HCT116 (cell line): ENCODE data around the gene PTPRF. TPM values are rescaled to one million over a fixed set of nuclear protein-coding genes. Genes with fewer than 3 reads are reported as not detected.

Experiments used
- ATAC-seq: fragments of 200-7000 bp; cut with Tn5 transposase; 2 replicates; pipeline ENCODE4 v1.9.1; 2020; ENCODE audit warnings: mild to moderate bottlenecking, moderate library complexity
- BruUV-seq: library from RNA; stranded (reverse); fragments of 400-500 nt; replicated peaks from 2 replicates; lab custom pipeline; 2021; lab: Mats Ljungman, UMichigan
- CTCF ChIA-PET: fragments of 300-600 bp; sonication (Branson Sonifier 250); formaldehyde crosslinking; loops from one replicate; lab custom pipeline; 2021; ENCODE audit warnings: antibody characterized with exemption; lab: Charles Lee
- POLR2A ChIA-PET: fragments of 300-600, 350-600 bp; sonication (Branson Sonifier 250); formaldehyde crosslinking; loops from one replicate; lab custom pipeline; 2021; ENCODE audit warnings: antibody characterized with exemption; lab: Charles Lee
- RAD21 ChIA-PET, 2 experiments: fragments of 300-600 bp; sonication (Branson Sonifier 250); formaldehyde crosslinking; loops; one replicate each; lab custom pipeline; 2023; ENCODE audit warnings: low total read pairs in 2 of 2; ENCODE audit not compliant: uncharacterized antibody in 2 of 2, unreplicated experiment in 2 of 2, low non-redundant PET in 1 of 2; lab: Charles Lee
- DNase-seq: peaks from one replicate; pipeline ENCODE4 v3.0.0-alpha.2; 2010; ENCODE audit warnings: low read depth, low spot score
- H2AFZ ChIP-seq: fragments of 200-600 bp; shearing (Covaris generic), sonication (generic); 2 replicates; pipeline ENCODE4 v1.6.1; 2017; ENCODE audit warnings: low read depth, mixed run types, mixed read lengths, antibody characterized with exemption, low read length; ENCODE audit not compliant: poor library complexity, severe bottlenecking
- H3K27ac ChIP-seq: 2 replicates; pipeline ENCODE4 v1.5.1; 2012; ENCODE audit warnings: low read depth, low read length
- H3K27me3 ChIP-seq: fragments of 200-600 bp; sonication (generic); 2 replicates; pipeline ENCODE4 v1.6.1; 2016; ENCODE audit warnings: mixed run types, low read length, mixed read lengths; ENCODE audit not compliant: insufficient read depth
- H3K36me3 ChIP-seq, 2 experiments: fragments of 200-500 bp in 1 of 2; fragments of 200-600 bp in 1 of 2; sonication (Bioruptor generic) in 1 of 2; sonication (generic) in 1 of 2; 2 replicates each; pipeline versions ENCODE4 v1.5.1 to v1.6.1; 2014 to 2016; ENCODE audit warnings: low read length in 2 of 2, inconsistent platforms in 1 of 2, mixed read lengths in 1 of 2, mixed run types in 1 of 2; ENCODE audit not compliant: insufficient read depth in 2 of 2, control insufficient read depth in 1 of 2
- H3K4me1 ChIP-seq, 2 experiments: fragments of 200-600 bp in 1 of 2; sonication (generic) in 1 of 2; 2 replicates each; pipeline versions ENCODE4 v1.5.1 to v1.6.1; 2012 to 2017; ENCODE audit warnings: low read length in 2 of 2, inconsistent platforms in 1 of 2, mild to moderate bottlenecking in 1 of 2, mixed read lengths in 1 of 2, mixed run types in 1 of 2, moderate library complexity in 1 of 2; ENCODE audit not compliant: insufficient read depth in 2 of 2, control insufficient read depth in 1 of 2
- H3K4me2 ChIP-seq: fragments of 200-600 bp; sonication (generic); 2 replicates; pipeline ENCODE4 v1.6.1; 2017; ENCODE audit warnings: mixed run types, low read length, mixed read lengths
- H3K4me3 ChIP-seq, 2 experiments: fragments of 200-600 bp in 1 of 2; sonication (generic) in 1 of 2; replicated peaks in 1 of 2; 2 replicates each; pipeline ENCODE4 v1.5.1; 2011 to 2016; ENCODE audit warnings: low read length in 2 of 2, control low read depth in 1 of 2, low read depth in 1 of 2, mild to moderate bottlenecking in 1 of 2, mixed read lengths in 1 of 2, mixed run types in 1 of 2
- H3K79me2 ChIP-seq: fragments of 200-600 bp; sonication (generic); 2 replicates; pipeline ENCODE4 v1.6.1; 2017; ENCODE audit warnings: mild to moderate bottlenecking, mixed run types, low read length, moderate library complexity, mixed read lengths; ENCODE audit not compliant: insufficient read depth
- H3K9ac ChIP-seq: fragments of 200-600 bp; sonication (generic); 2 replicates; pipeline ENCODE4 v1.6.1; 2016; ENCODE audit warnings: low read length, mixed read lengths
- H3K9me2 ChIP-seq: fragments of 200-600 bp; sonication (generic), shearing (Covaris generic); 2 replicates; pipeline ENCODE4 v1.6.1; 2017; ENCODE audit warnings: mixed run types, mild to moderate bottlenecking, moderate library complexity; ENCODE audit not compliant: insufficient read depth
- H3K9me3 ChIP-seq, 2 experiments: fragments of 200-500 bp in 1 of 2; fragments of 200-600 bp in 1 of 2; sonication (Bioruptor generic) in 1 of 2; sonication (generic) in 1 of 2; 2 replicates each; pipeline ENCODE4 v1.6.1; 2014 to 2017; ENCODE audit warnings: low read length in 2 of 2, mixed read lengths in 2 of 2, inconsistent platforms in 1 of 2, low read depth in 1 of 2, mild to moderate bottlenecking in 1 of 2, mixed run types in 1 of 2, moderate library complexity in 1 of 2; ENCODE audit not compliant: control insufficient read depth in 1 of 2, insufficient read depth in 1 of 2
- H4K20me1 ChIP-seq: fragments of 200-600 bp; sonication (generic), shearing (Covaris generic); 2 replicates; pipeline ENCODE4 v1.6.1; 2017; ENCODE audit warnings: mixed run types, mild to moderate bottlenecking, moderate library complexity; ENCODE audit not compliant: insufficient read depth
- ATF3 ChIP-seq: IDR thresholded peaks from 2 replicates; pipeline ENCODE4 v1.6.1; 2012
- CBX3 ChIP-seq: IDR thresholded peaks from 2 replicates; pipeline ENCODE4 v1.6.1; 2012; ENCODE audit warnings: low read depth
- CEBPB ChIP-seq: IDR thresholded peaks from 2 replicates; pipeline ENCODE4 v1.6.1; 2012; ENCODE audit warnings: low read depth
- CTCF ChIP-seq, 3 experiments: fragments of 200-600 bp in 1 of 3; sonication (generic) in 1 of 3; IDR thresholded peaks in 2 of 3; conservative IDR thresholded peaks in 1 of 3; 2 replicates each; pipeline ENCODE4 v1.5.1; 2012 to 2017; ENCODE audit warnings: low read depth in 2 of 3, low read length in 2 of 3, antibody characterized with exemption in 1 of 3, borderline replicate concordance in 1 of 3, control low read depth in 1 of 3, mild to moderate bottlenecking in 1 of 3, mixed read lengths in 1 of 3, mixed run types in 1 of 3, moderate library complexity in 1 of 3; ENCODE audit not compliant: insufficient read depth in 1 of 3
- ELF1 ChIP-seq: IDR thresholded peaks from 2 replicates; pipeline ENCODE4 v1.6.1; 2012; ENCODE audit warnings: low read depth, borderline replicate concordance
- EZH2 ChIP-seq: fragments of 200-600 bp; sonication (generic); IDR thresholded peaks from 2 replicates; pipeline ENCODE4 v1.6.1; 2017; ENCODE audit warnings: antibody characterized with exemption, mixed run types
- EZH2phosphoT487 ChIP-seq: fragments of 200-600 bp; IDR thresholded peaks from 2 replicates; pipeline ENCODE4 v1.6.1; 2018; ENCODE audit warnings: antibody characterized with exemption, borderline replicate concordance
- FOSL1 ChIP-seq: IDR thresholded peaks from 2 replicates; pipeline ENCODE4 v1.6.1; 2012; ENCODE audit warnings: low read depth
- JUND ChIP-seq: IDR thresholded peaks from 2 replicates; pipeline ENCODE4 v1.6.1; 2012
- POLR2A ChIP-seq: IDR thresholded peaks from 2 replicates; pipeline ENCODE4 v1.7.0; 2011; ENCODE audit warnings: borderline replicate concordance; ENCODE audit not compliant: insufficient read depth, insufficient read length; ENCODE audit errors: extremely low read depth
- POLR2AphosphoS5 ChIP-seq: IDR thresholded peaks from 2 replicates; pipeline ENCODE4 v1.6.1; 2011; ENCODE audit warnings: mild to moderate bottlenecking, low read depth, low read length, moderate library complexity
- RAD21 ChIP-seq: IDR thresholded peaks from 2 replicates; pipeline ENCODE4 v1.6.1; 2012; ENCODE audit warnings: low read depth, mild to moderate bottlenecking
- SIN3A ChIP-seq: IDR thresholded peaks from 2 replicates; pipeline ENCODE4 v1.6.1; 2012; ENCODE audit warnings: low read depth
- SP1 ChIP-seq: IDR thresholded peaks from 2 replicates; pipeline ENCODE4 v1.6.1; 2012; ENCODE audit warnings: low read depth
- SRF ChIP-seq: IDR thresholded peaks from 2 replicates; pipeline ENCODE4 v1.6.1; 2012; ENCODE audit warnings: low read depth
- TCF7L2 ChIP-seq: IDR thresholded peaks from 2 replicates; pipeline ENCODE4 v1.7.0; 2011; ENCODE audit warnings: borderline replicate concordance, inconsistent platforms; ENCODE audit not compliant: insufficient read depth, insufficient read length; ENCODE audit errors: extremely low read depth
- YY1 ChIP-seq: IDR thresholded peaks from 2 replicates; pipeline ENCODE4 v1.6.1; 2011; ENCODE audit warnings: low read length, low read depth, moderate library complexity, mild to moderate bottlenecking; ENCODE audit not compliant: insufficient replicate concordance; ENCODE audit errors: extremely low read depth
- ZFX ChIP-seq: fragments of 450-650 bp; IDR thresholded peaks from 2 replicates; pipeline ENCODE4 v1.6.1; 2017
- ZNF274 ChIP-seq: fragments of 200-500 bp; sonication (Bioruptor generic); IDR thresholded peaks from 2 replicates; pipeline ENCODE4 v1.6.1; 2014; ENCODE audit warnings: mild to moderate bottlenecking, low read depth, low read length, inconsistent platforms
- intact Hi-C: fragments of 100-400 bp; cut with micrococcal nuclease; formaldehyde crosslinking; loops from 2 replicates; pipeline ENCODE4 v1.10.0; 2022
- total RNA-seq: library from RNA; stranded (reverse); gene quantifications from one replicate; pipeline ENCODE4 v1.2.1, GENCODE V29; 2021; ENCODE audit not compliant: unreplicated experiment
- TF ChIP-seq, protein P1 (sequence below): IDR thresholded peaks from 2 replicates; pipeline ENCODE4 v1.6.1; 2012

The PTPRF gene
- total RNA-seq, 1 experiment from 2014 or later, result 224 TPM

DNA sequence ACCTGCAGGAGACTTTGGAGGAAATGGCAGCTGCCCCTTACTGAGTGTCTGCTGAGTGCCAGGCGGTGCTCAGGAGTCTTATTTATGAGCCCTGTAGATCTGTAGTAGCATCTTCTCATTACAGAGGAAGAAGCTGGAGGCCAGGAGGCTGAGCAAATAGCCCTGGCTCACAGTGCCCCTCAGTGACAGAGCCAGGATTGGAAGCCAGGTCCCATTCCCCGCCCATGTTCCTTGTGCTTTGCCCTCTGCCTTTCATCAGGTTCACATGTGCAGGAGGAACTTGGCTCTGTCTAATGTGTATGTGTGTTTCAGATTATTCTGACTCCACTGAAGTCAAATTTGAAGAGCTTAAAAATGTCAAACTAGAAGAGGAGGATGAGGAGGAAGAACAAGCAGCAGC lies 140.5 kb downstream of the PTPRF start:
- Histone ChIP-seq H3K9me2 (no peaks in the 10 kb centered on the region), H3K9me3 (no peaks in the 10 kb centered on the region), H4K20me1 (no peaks in the 10 kb centered on the region), H2AFZ (no peak overlapping the region), H3K27me3 (no peaks in the 10 kb centered on the region), H3K4me1 (no peaks in the 10 kb centered on the region), H3K27ac (no peak overlapping the region), H3K9ac (no peak overlapping the region), H3K4me3 (no peak overlapping the region), H3K4me2 (no peak overlapping the region), H3K36me3 (peaks cover 39 to 66% of the 10 kb centered on the region in 2 experiments), H3K79me2 (no peaks in the 10 kb centered on the region)
- no peak for DNase-seq
- ChIA-PET RAD21 (no interaction called here), CTCF (no interaction called here), POLR2A (interaction anchor here (1.2 kb wide), 1 partner anchor 21 kb away, joined by 3 read pairs; the partner anchor contains the start of gene KDM4A)
- no peak for ATAC-seq
- TF ChIP-seq EZH2 (no peak), POLR2AphosphoS5 (no peak), POLR2A (no peak), CEBPB (no peak)
- no TSS peak for BruUV-seq
- intact Hi-C loops, result no loop called here

GRCh38 chr1:43671626-43672330 lies 141.1 kb downstream of the PTPRF start:
- Histone ChIP-seq H3K79me2 (no peaks in the 10 kb centered on the region), H3K27ac (no peak overlapping the region), H3K9me2 (no peaks in the 10 kb centered on the region), H3K4me1 (no peaks in the 10 kb centered on the region), H3K9me3 (no peaks in the 10 kb centered on the region), H3K36me3 (peaks cover 33 to 60% of the 10 kb centered on the region in 2 experiments), H3K4me2 (no peak overlapping the region), H3K27me3 (no peaks in the 10 kb centered on the region), H3K4me3 (no peak overlapping the region), H2AFZ (no peak overlapping the region), H4K20me1 (no peaks in the 10 kb centered on the region), H3K9ac (no peak overlapping the region)
- TF ChIP-seq JUND (no peak), RAD21 (no peak), SP1 (no peak), YY1 (no peak), SIN3A (no peak), SRF (no peak), CEBPB (no peak), ZNF274 (no peak), CBX3 (no peak), POLR2AphosphoS5 (no peak), ELF1 (no peak), FOSL1 (no peak), ZFX (no peak), TCF7L2 (no peak), EZH2phosphoT487 (no peak), ATF3 (no peak), CTCF (IDR thresholded peaks at IDR 0.05 in 2 of 3, conservative IDR thresholded peaks at IDR 0.05 in 1 of 3; ENCODE audit: borderline replicate concordance in 1 of 3, insufficient read depth in 1 of 3, low read depth in 2 of 3, low read length in 2 of 3) (no peak)
- TF ChIP-seq, protein P1, sequence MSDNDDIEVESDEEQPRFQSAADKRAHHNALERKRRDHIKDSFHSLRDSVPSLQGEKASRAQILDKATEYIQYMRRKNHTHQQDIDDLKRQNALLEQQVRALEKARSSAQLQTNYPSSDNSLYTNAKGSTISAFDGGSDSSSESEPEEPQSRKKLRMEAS, result no peak
- BruUV-seq, result no TSS peak
- POLR2A ChIA-PET, result interaction anchor here (1.2 kb wide), 1 partner anchor 22 kb away, joined by 3 read pairs; the partner anchor contains the start of gene KDM4A
- DNase-seq, result no peak
- CTCF ChIA-PET, result no interaction called here
- ATAC-seq, result no peak
- RAD21 ChIA-PET, result no interaction called here
- intact Hi-C loops, result no loop called here
